ENCODE results near the gene TLR2.

GRCh38 chr4:153747406-153747955, 63.4 kb downstream of the TLR2 start:
- TF ChIP-seq RAD21 (IDR thresholded peaks at IDR 0.05) = no peak
- no peak for TF ChIP-seq CTCF (IDR thresholded peaks at IDR 0.05; ENCODE audit: low read depth, low read length, missing input control)
- no peak for TF ChIP-seq FOXA1 (IDR thresholded peaks at IDR 0.05)
- no peak for TF ChIP-seq REST (IDR thresholded peaks at IDR 0.05)
- no peak for TF ChIP-seq RXRA (IDR thresholded peaks at IDR 0.05)
- TF ChIP-seq YY1 (IDR thresholded peaks at IDR 0.05) = no peak
- TF ChIP-seq JUND (IDR thresholded peaks at IDR 0.05) = no peak
- no peak for TF ChIP-seq SP1 (IDR thresholded peaks at IDR 0.05)
- TF ChIP-seq GABPA (IDR thresholded peaks at IDR 0.05 in 1 of 2, conservative IDR thresholded peaks at IDR 0.05 in 1 of 2) = no peak
- TF ChIP-seq, protein P1, sequence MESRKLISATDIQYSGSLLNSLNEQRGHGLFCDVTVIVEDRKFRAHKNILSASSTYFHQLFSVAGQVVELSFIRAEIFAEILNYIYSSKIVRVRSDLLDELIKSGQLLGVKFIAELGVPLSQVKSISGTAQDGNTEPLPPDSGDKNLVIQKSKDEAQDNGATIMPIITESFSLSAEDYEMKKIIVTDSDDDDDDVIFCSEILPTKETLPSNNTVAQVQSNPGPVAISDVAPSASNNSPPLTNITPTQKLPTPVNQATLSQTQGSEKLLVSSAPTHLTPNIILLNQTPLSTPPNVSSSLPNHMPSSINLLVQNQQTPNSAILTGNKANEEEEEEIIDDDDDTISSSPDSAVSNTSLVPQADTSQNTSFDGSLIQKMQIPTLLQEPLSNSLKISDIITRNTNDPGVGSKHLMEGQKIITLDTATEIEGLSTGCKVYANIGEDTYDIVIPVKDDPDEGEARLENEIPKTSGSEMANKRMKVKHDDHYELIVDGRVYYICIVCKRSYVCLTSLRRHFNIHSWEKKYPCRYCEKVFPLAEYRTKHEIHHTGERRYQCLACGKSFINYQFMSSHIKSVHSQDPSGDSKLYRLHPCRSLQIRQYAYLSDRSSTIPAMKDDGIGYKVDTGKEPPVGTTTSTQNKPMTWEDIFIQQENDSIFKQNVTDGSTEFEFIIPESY (IDR thresholded peaks at IDR 0.05) = no peak
- TF ChIP-seq, protein P2, sequence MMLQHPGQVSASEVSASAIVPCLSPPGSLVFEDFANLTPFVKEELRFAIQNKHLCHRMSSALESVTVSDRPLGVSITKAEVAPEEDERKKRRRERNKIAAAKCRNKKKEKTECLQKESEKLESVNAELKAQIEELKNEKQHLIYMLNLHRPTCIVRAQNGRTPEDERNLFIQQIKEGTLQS (IDR thresholded peaks at IDR 0.05) = no peak
- TF ChIP-seq EGR1 (IDR thresholded peaks at IDR 0.05; ENCODE audit: low read depth in 2 of 2) = no peak
- TF ChIP-seq, protein P3, sequence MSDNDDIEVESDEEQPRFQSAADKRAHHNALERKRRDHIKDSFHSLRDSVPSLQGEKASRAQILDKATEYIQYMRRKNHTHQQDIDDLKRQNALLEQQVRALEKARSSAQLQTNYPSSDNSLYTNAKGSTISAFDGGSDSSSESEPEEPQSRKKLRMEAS (IDR thresholded peaks at IDR 0.05) = no peak
